Right lobe of liver (tissue), 4 donors: ENCODE data around the gene DOCK6.

Experiments
- CTCF ChIP-seq, 4 donors: fragments of 200-600 bp in 3 of 4; fragments of 450-650 bp in 1 of 4; IDR thresholded peaks; one replicate each; pipeline versions ENCODE4 v1.5.1 to v1.8.0; 2016 to 2022; ENCODE audit warnings: antibody characterized with exemption in 4 of 4, mild to moderate bottlenecking in 2 of 4
- POLR2A ChIP-seq: fragments of 450-650 bp; IDR thresholded peaks from one replicate; pipeline ENCODE4 v1.6.1; 2017; ENCODE audit warnings: antibody characterized with exemption, mild to moderate bottlenecking
- donor health status: DM: no; HTN: no; CAD: no.
- donor health status: DM: no; HTN: no; CAD: no.
- donor health status: DM: no; HTN: yes; CAD: no.

- TF ChIP-seq CTCF (IDR thresholded peaks at IDR 0.05) (no peak), POLR2A (no peak)
These were observed 12.3 kb upstream of the DOCK6 start for GRCh38 chr19:11274533-11275086.
